Measurements from ENCODE around the gene CFAP410.

- TF ChIP-seq TAF1 (IDR thresholded peaks at IDR 0.05; ENCODE audit: borderline replicate concordance, low read depth, low read length) (no peak), POLR2AphosphoS5 (IDR thresholded peaks at IDR 0.05; ENCODE audit: low read depth, low read length) (no peak)
These were observed 32.1 kb downstream of the CFAP410 start for GRCh38 chr21:44306936-44307704.
